ENCODE data around the gene SCARB1. TPM values are rescaled to one million over a fixed set of nuclear protein-coding genes. Genes with fewer than 3 reads are reported as not detected.

The SCARB1 gene
- total RNA-seq, 1 donor from 2014 or later, result 25.1 TPM

DNA sequence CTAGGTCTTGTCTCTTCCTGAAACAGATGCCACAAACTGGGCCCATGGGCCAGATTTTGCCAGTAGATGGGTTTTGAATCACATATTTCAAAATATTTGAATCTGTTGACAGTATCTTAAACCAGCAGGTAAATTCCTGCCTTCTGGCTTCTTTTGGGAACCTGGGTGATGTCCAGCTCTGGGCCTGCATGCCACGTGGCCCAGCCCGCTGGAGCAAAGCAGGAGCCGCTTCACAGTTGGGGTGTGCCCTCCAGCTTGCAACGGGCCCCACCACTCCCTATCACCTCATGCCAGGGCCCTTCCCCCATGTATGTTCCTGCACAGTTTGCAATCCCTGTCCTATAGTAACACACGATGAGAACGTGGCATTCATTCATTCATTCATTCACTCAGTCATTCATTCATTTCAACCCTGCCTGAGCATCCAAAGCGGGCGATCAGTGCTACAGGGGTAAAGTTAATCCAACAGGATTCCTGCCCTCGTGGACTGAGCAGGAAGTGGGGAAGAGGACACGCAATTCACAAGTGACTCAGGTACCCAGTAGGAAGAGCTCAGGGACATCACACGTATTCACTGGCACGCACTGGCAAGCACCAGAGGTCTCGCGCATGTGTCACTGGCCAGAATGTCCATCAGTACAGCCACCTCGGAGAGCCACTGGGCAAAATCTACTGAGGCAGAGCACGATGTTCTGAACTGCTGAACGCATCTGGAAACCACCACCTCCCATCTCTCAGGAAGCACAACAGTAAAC, 27.8 kb downstream of the SCARB1 start:
- TF ChIP-seq, protein P1, sequence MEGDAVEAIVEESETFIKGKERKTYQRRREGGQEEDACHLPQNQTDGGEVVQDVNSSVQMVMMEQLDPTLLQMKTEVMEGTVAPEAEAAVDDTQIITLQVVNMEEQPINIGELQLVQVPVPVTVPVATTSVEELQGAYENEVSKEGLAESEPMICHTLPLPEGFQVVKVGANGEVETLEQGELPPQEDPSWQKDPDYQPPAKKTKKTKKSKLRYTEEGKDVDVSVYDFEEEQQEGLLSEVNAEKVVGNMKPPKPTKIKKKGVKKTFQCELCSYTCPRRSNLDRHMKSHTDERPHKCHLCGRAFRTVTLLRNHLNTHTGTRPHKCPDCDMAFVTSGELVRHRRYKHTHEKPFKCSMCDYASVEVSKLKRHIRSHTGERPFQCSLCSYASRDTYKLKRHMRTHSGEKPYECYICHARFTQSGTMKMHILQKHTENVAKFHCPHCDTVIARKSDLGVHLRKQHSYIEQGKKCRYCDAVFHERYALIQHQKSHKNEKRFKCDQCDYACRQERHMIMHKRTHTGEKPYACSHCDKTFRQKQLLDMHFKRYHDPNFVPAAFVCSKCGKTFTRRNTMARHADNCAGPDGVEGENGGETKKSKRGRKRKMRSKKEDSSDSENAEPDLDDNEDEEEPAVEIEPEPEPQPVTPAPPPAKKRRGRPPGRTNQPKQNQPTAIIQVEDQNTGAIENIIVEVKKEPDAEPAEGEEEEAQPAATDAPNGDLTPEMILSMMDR (IDR thresholded peaks at IDR 0.05; ENCODE audit: partially characterized antibody, unreplicated experiment), result no peak
- peaks cover 9% of the 10 kb centered on the region for H3K4me1 Mint-ChIP-seq (ENCODE audit: low read depth, unreplicated experiment)
- H3K4me3 Mint-ChIP-seq (ENCODE audit: unreplicated experiment), result no peak overlapping the region
- peaks cover 4% of the 10 kb centered on the region for H3K27me3 Mint-ChIP-seq (ENCODE audit: unreplicated experiment)
- H3K9me3 Mint-ChIP-seq (ENCODE audit: unreplicated experiment), result no peaks in the 10 kb centered on the region
- H3K27ac Mint-ChIP-seq (ENCODE audit: unreplicated experiment), result no peak overlapping the region
- DNase-seq, result no peak
- H3K36me3 Mint-ChIP-seq (ENCODE audit: unreplicated experiment), result no peaks in the 10 kb centered on the region

DNA sequence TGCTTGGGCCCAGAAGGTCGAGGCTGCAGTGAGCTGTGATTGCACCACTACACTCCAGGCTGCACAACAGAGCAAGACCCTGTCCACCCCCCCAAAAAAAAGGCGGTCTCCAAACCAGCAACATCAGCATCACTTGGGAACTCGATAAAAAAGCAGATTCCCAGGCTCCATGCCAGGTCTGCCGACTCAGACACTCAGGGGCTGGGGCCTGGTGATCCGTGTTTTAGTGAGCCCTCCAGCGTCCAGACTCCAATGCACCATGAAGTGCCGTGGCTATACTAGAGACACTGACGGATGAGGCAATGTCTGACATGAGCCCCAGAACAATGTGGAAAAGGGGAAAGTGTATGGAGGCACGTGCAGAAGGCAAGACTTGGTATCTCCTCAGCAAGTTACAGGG, 28.8 kb downstream of the SCARB1 start:
- Mint-ChIP-seq H3K36me3 (ENCODE audit: unreplicated experiment) (no peaks in the 10 kb centered on the region), H3K4me1 (ENCODE audit: low read depth, unreplicated experiment) (peaks cover 9% of the 10 kb centered on the region), H3K27ac (ENCODE audit: unreplicated experiment) (no peak overlapping the region), H3K4me3 (ENCODE audit: unreplicated experiment) (no peak overlapping the region), H3K27me3 (ENCODE audit: unreplicated experiment) (peaks cover 3% of the 10 kb centered on the region), H3K9me3 (ENCODE audit: unreplicated experiment) (no peaks in the 10 kb centered on the region)
- DNase-seq, result no peak
- TF ChIP-seq, protein P1 (IDR thresholded peaks at IDR 0.05; ENCODE audit: partially characterized antibody, unreplicated experiment), result no peak

DNA sequence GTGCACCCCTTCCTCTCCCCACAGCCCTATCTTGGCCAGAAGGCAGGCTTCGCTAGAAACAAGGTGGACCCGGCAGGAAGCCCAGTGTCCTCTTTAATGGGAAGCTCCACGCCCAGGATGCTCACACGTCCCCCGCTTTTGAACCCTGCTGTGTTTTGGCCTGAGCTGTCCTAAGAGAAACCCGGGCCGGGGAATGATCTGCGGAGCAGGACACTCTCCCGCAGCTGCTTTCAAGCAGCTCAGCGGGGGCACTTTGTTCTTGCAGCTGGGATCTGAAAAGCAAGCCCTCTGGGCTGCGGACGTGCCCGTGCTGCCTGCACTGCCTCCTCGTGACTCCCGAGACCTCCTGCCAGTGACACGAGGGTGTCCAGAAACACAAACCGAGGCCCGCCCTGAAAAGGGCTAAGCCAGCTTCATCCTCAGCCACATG, 30.0 kb downstream of the SCARB1 start:
- Mint-ChIP-seq H3K27me3 (ENCODE audit: unreplicated experiment) (peaks cover 3% of the 10 kb centered on the region), H3K4me3 (ENCODE audit: unreplicated experiment) (no peak overlapping the region), H3K36me3 (ENCODE audit: unreplicated experiment) (no peaks in the 10 kb centered on the region), H3K9me3 (ENCODE audit: unreplicated experiment) (no peaks in the 10 kb centered on the region), H3K4me1 (ENCODE audit: low read depth, unreplicated experiment) (peaks cover 9% of the 10 kb centered on the region), H3K27ac (ENCODE audit: unreplicated experiment) (no peak overlapping the region)
- TF ChIP-seq, protein P1 (IDR thresholded peaks at IDR 0.05; ENCODE audit: partially characterized antibody, unreplicated experiment), result no peak
- DNase-seq, result peak; percentile 53

DNA sequence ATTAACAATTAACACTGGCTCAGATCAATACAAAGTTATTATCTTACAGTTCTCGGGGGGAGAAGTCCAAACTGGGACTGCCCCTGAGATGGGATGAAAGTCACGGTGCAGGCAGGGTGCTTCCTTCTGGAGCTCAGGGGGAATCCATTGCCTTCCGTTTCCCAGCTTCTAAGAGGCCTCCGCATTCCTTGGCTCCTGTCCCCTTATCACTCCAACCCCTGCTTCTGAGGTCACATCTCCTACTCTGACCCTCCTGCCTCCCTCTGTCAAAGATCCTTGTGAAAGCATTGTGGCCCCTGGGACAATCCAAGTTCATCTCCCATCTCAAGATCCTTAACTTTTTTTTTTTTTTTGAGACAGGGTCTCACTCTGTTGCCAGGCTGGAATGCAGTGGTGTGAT, 30.8 kb downstream of the SCARB1 start:
- Mint-ChIP-seq H3K27ac (ENCODE audit: unreplicated experiment) (peak overlapping the region; percentile 10), H3K27me3 (ENCODE audit: unreplicated experiment) (peaks cover 3% of the 10 kb centered on the region), H3K36me3 (ENCODE audit: unreplicated experiment) (no peaks in the 10 kb centered on the region), H3K9me3 (ENCODE audit: unreplicated experiment) (no peaks in the 10 kb centered on the region), H3K4me1 (ENCODE audit: low read depth, unreplicated experiment) (peaks cover 9% of the 10 kb centered on the region), H3K4me3 (ENCODE audit: unreplicated experiment) (no peak overlapping the region)
- no peak for DNase-seq
- TF ChIP-seq, protein P1 (IDR thresholded peaks at IDR 0.05; ENCODE audit: partially characterized antibody, unreplicated experiment), result no peak

DNA sequence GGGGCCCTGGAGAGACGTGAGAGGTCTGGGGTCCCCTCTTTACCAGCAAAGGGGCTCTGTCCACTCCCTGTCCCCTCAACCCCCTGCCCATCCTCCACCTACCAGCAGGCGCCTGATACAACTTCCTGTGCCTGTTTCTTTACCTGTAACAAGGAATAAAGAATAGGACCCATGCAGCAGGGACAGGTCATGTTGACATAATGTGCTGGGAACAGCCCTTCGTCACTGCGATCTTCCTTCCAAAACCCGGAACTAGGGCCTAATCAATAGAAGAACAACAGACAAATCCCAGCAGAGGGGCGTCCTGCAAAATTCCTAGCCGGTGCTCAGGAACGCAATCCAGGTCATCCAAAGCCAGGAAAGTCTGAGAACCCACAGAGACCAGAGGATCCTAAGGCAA, 32.1 kb downstream of the SCARB1 start:
- Mint-ChIP-seq H3K4me1 (ENCODE audit: low read depth, unreplicated experiment) (peaks cover 9% of the 10 kb centered on the region), H3K9me3 (ENCODE audit: unreplicated experiment) (no peaks in the 10 kb centered on the region), H3K27ac (ENCODE audit: unreplicated experiment) (no peak overlapping the region), H3K27me3 (ENCODE audit: unreplicated experiment) (peaks cover 3% of the 10 kb centered on the region), H3K4me3 (ENCODE audit: unreplicated experiment) (no peak overlapping the region), H3K36me3 (ENCODE audit: unreplicated experiment) (no peaks in the 10 kb centered on the region)
- no peak for DNase-seq
- TF ChIP-seq, protein P1 (IDR thresholded peaks at IDR 0.05; ENCODE audit: partially characterized antibody, unreplicated experiment), result no peak
